ENCODE data around the gene PGAM5.

- TF ChIP-seq POLR2A (IDR thresholded peaks at IDR 0.05), result no peak
- TF ChIP-seq POLR2AphosphoS5 (IDR thresholded peaks at IDR 0.05), result no peak
- no peak for TF ChIP-seq CTCF (IDR thresholded peaks at IDR 0.05)
Measured at GRCh38 chr12:132735496-132735895, 24.9 kb downstream of the PGAM5 start.

All from gastroesophageal sphincter (tissue), 3 donors.